ENCODE data around the gene GRK5. TPM values are rescaled to one million over a fixed set of nuclear protein-coding genes. Genes with fewer than 3 reads are reported as not detected.

Gene GRK5
- polyA plus RNA-seq, 1 donor from 2014 or later, result 34.9 TPM

GRCh38 chr10:119208553-119208940, 1.2 kb downstream of the GRK5 start:
- H3F3A ChIP-seq (ENCODE audit: insufficient read depth, low read length, poor library complexity, severe bottlenecking), result peaks cover 4% of the 10 kb centered on the region
- H2AFZ ChIP-seq (ENCODE audit: low read depth, low read length), result peak overlapping the region; percentile 18
- H3K9me3 ChIP-seq (ENCODE audit: low read length), result no peaks in the 10 kb centered on the region
- no peaks in the 10 kb centered on the region for H3K9me2 ChIP-seq (ENCODE audit: insufficient read depth, low read length)
- H3K4me2 ChIP-seq (ENCODE audit: low read length), result peak overlapping the region; percentile 80
- no peaks in the 10 kb centered on the region for H4K20me1 ChIP-seq (ENCODE audit: insufficient read depth)
- no peaks in the 10 kb centered on the region for H3K36me3 ChIP-seq (ENCODE audit: insufficient read depth, low read length)
- peak overlapping the region; percentile 84 for H3K9ac ChIP-seq (ENCODE audit: low read length)
- H3K4me3 ChIP-seq (ENCODE audit: low read length), result peak overlapping the region; percentile 77
- H3K27me3 ChIP-seq (ENCODE audit: insufficient read depth, low read depth, low read length), result no peaks in the 10 kb centered on the region
- no peak for TF ChIP-seq EP300 (conservative IDR thresholded peaks at IDR 0.05; ENCODE audit: poor library complexity, severe bottlenecking)
- H3K79me2 ChIP-seq (replicated peaks; ENCODE audit: insufficient read depth, low read length), result peaks cover 11% of the 10 kb centered on the region
- peak overlapping the region; percentile 75 for H3K27ac ChIP-seq (ENCODE audit: low read length)

- Histone ChIP-seq H2AFZ (ENCODE audit: low read depth, low read length) (no peak overlapping the region), H3K27me3 (ENCODE audit: insufficient read depth, low read depth, low read length) (no peaks in the 10 kb centered on the region), H3K9me2 (ENCODE audit: insufficient read depth, low read length) (no peaks in the 10 kb centered on the region), H3K4me3 (ENCODE audit: low read length) (peak overlapping the region; percentile 77), H3F3A (ENCODE audit: insufficient read depth, low read length, poor library complexity, severe bottlenecking) (peaks cover 4% of the 10 kb centered on the region), H3K36me3 (ENCODE audit: insufficient read depth, low read length) (no peaks in the 10 kb centered on the region), H3K79me2 (replicated peaks; ENCODE audit: insufficient read depth, low read length) (peaks cover 11% of the 10 kb centered on the region), H4K20me1 (ENCODE audit: insufficient read depth) (no peaks in the 10 kb centered on the region), H3K4me2 (ENCODE audit: low read length) (peak overlapping the region; percentile 80), H3K9ac (ENCODE audit: low read length) (peak overlapping the region; percentile 84), H3K9me3 (ENCODE audit: low read length) (no peaks in the 10 kb centered on the region), H3K27ac (ENCODE audit: low read length) (peak overlapping the region; percentile 75)
- TF ChIP-seq CTCF (IDR thresholded peaks at IDR 0.05; ENCODE audit: poor library complexity, severe bottlenecking) (peak; percentile 78), TAF1 (IDR thresholded peaks at IDR 0.05; ENCODE audit: low read depth) (no peak), SMC3 (conservative IDR thresholded peaks at IDR 0.05; ENCODE audit: poor library complexity) (peak; percentile 62), EP300 (conservative IDR thresholded peaks at IDR 0.05; ENCODE audit: poor library complexity, severe bottlenecking) (no peak), RAD21 (conservative IDR thresholded peaks at IDR 0.05) (peak; percentile 47), MXI1 (conservative IDR thresholded peaks at IDR 0.05; ENCODE audit: poor library complexity, severe bottlenecking) (no peak), REST (IDR thresholded peaks at IDR 0.05; ENCODE audit: borderline replicate concordance) (no peak)
These were observed 1.8 kb downstream of the GRK5 start for GRCh38 chr10:119209035-119209735.
